ENCODE data around the gene FREM1. TPM values are rescaled to one million over a fixed set of nuclear protein-coding genes. Genes with fewer than 3 reads are reported as not detected.

FREM1 gene
- total RNA-seq, 2 experiments from 2014 or later, result not detected

GRCh38 chr9:14868418-14868771 lies 41.8 kb downstream of the FREM1 start:
- intact Hi-C loops (cut with micrococcal nuclease), result no loop called here
- Mint-ChIP-seq H3K9me3 (no peaks in the 10 kb centered on the region), H3K4me3 (no peak overlapping the region), H3K36me3 (ENCODE audit: low read depth) (no peaks in the 10 kb centered on the region), H3K4me1 (ENCODE audit: low read depth) (no peaks in the 10 kb centered on the region), H3K27ac (no peak overlapping the region), H3K27me3 (no peaks in the 10 kb centered on the region)
- CTCF ChIA-PET, result no interaction called here
- ATAC-seq (no peak), DNase-seq (no peak)
- TF ChIP-seq CTCF (IDR thresholded peaks at IDR 0.05), result no peak
- POLR2A ChIA-PET, result no interaction called here

- Mint-ChIP-seq H3K4me3 (no peak overlapping the region), H3K27ac (no peak overlapping the region), H3K9me3 (no peaks in the 10 kb centered on the region), H3K36me3 (ENCODE audit: low read depth) (no peaks in the 10 kb centered on the region), H3K4me1 (ENCODE audit: low read depth) (no peaks in the 10 kb centered on the region), H3K27me3 (no peaks in the 10 kb centered on the region)
- no peak for TF ChIP-seq CTCF (IDR thresholded peaks at IDR 0.05)
- ChIA-PET POLR2A (no interaction called here), CTCF (no interaction called here)
- intact Hi-C loops (cut with micrococcal nuclease), result no loop called here
- ATAC-seq, result no peak
- no peak for DNase-seq
Observed at GRCh38 chr9:14866200-14866749, 44.0 kb downstream of the FREM1 start.

GRCh38 chr9:14864309-14864708 lies 45.9 kb downstream of the FREM1 start:
- no peak for TF ChIP-seq CTCF (IDR thresholded peaks at IDR 0.05)
- H3K27me3 Mint-ChIP-seq, result no peaks in the 10 kb centered on the region
- H3K4me1 Mint-ChIP-seq (ENCODE audit: low read depth), result no peaks in the 10 kb centered on the region
- H3K9me3 Mint-ChIP-seq, result no peaks in the 10 kb centered on the region
- ChIA-PET POLR2A (no interaction called here), CTCF (no interaction called here)
- H3K4me3 Mint-ChIP-seq, result no peak overlapping the region
- no peak overlapping the region for H3K27ac Mint-ChIP-seq
- no peaks in the 10 kb centered on the region for H3K36me3 Mint-ChIP-seq (ENCODE audit: low read depth)
- ATAC-seq (no peak), DNase-seq (no peak)
- intact Hi-C loops (cut with micrococcal nuclease), result no loop called here

- ChIA-PET POLR2A (no interaction called here), CTCF (no interaction called here)
- H3K27ac Mint-ChIP-seq, result no peak overlapping the region
- DNase-seq (no peak), ATAC-seq (no peak)
- no peak for TF ChIP-seq CTCF (IDR thresholded peaks at IDR 0.05)
- H3K4me1 Mint-ChIP-seq (ENCODE audit: low read depth), result no peaks in the 10 kb centered on the region
- no peak overlapping the region for H3K4me3 Mint-ChIP-seq
- no peaks in the 10 kb centered on the region for H3K36me3 Mint-ChIP-seq (ENCODE audit: low read depth)
- no peaks in the 10 kb centered on the region for H3K27me3 Mint-ChIP-seq
- H3K9me3 Mint-ChIP-seq, result no peaks in the 10 kb centered on the region
- intact Hi-C loops (cut with micrococcal nuclease), result no loop called here
Observed at GRCh38 chr9:14863402-14863801, 46.8 kb downstream of the FREM1 start.

GRCh38 chr9:14857449-14858305 lies 52.6 kb downstream of the FREM1 start:
- H3K27me3 Mint-ChIP-seq, result peaks cover 1% of the 10 kb centered on the region
- H3K36me3 Mint-ChIP-seq (ENCODE audit: low read depth), result no peaks in the 10 kb centered on the region
- CTCF ChIA-PET, result interaction anchor here (1.4 kb wide), 1 partner anchor 11 kb away, joined by 4 read pairs; no protein-coding TSS in a partner anchor
- ATAC-seq (no peak), DNase-seq (no peak)
- no peak overlapping the region for H3K4me3 Mint-ChIP-seq
- TF ChIP-seq CTCF (IDR thresholded peaks at IDR 0.05), result no peak
- H3K9me3 Mint-ChIP-seq, result no peaks in the 10 kb centered on the region
- H3K4me1 Mint-ChIP-seq (ENCODE audit: low read depth), result no peaks in the 10 kb centered on the region
- H3K27ac Mint-ChIP-seq, result no peak overlapping the region
- intact Hi-C loops (cut with micrococcal nuclease), result no loop called here
- POLR2A ChIA-PET, result interaction anchor here (0.8 kb wide), 1 partner anchor 9 kb away, joined by 3 read pairs; no protein-coding TSS in a partner anchor

All from activated CD8-positive, alpha-beta T cell treated with anti-CD3 and anti-CD28 coated beads for 36 hours (primary cell).